ENCODE measurements around the gene RBMS3.

DNA sequence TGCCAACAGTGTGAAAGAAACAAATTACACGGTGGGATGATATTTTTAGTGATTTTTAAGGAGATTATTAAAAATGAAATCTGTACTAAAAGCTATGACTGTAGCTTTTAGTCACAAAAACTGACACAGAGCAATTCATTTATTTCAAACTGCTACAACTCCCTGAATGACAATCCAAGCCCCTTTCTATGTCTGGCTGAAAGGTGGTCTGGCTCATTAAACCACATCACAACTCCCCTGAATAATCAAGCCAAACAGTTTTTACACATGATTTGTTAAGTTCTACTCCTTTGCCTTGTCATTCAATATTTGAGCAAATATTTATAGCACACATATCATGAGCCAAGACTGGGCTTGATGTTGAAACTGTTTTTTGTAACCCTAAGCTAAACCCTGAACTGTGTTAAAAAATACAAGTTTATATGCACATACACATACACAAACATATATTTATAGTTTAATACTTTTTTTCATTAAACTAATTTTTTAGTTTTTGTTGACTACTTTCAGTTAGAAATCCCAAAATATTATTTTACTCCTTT is 125.5 kb downstream of the RBMS3 start:
- TF ChIP-seq CTCF (IDR thresholded peaks at IDR 0.05) (no peak), EZH2phosphoT487 (IDR thresholded peaks at IDR 0.05) (no peak), EZH2 (IDR thresholded peaks at IDR 0.05) (no peak)
